Measurements from ENCODE around the gene NUDT14. TPM values are rescaled to one million over a fixed set of nuclear protein-coding genes. Genes with fewer than 3 reads are reported as not detected.

NUDT14 gene
- total RNA-seq, 1 experiment from 2014 or later, result 31.8 TPM

- no peak for DNase-seq (ENCODE audit: low read depth in 1 of 2, low spot score in 2 of 2)
- H3K4me1 ChIP-seq (replicated peaks), result no peaks in the 10 kb centered on the region
- 0 out of 2 replicates have a peak, but pooled peaks cover 7% of the 10 kb centered on the region for H3K9me3 ChIP-seq (replicated peaks)
- H3K36me3 ChIP-seq, result peaks cover 23% of the 10 kb centered on the region
- no peak overlapping the region for H3K4me3 ChIP-seq
- no peak overlapping the region for H3K27ac ChIP-seq
- H3K27me3 ChIP-seq (replicated peaks), result peaks cover 3% of the 10 kb centered on the region
Measured at GRCh38 chr14:105136401-105137322, 44.5 kb downstream of the NUDT14 start.

GRCh38 chr14:105135700-105136395 lies 45.3 kb downstream of the NUDT14 start:
- no peak overlapping the region for H3K4me3 ChIP-seq
- no peak for DNase-seq (ENCODE audit: low read depth in 1 of 2, low spot score in 2 of 2)
- 0 out of 2 replicates have a peak, but pooled peaks cover 3% of the 10 kb centered on the region for H3K9me3 ChIP-seq (replicated peaks)
- H3K36me3 ChIP-seq, result peaks cover 15% of the 10 kb centered on the region
- H3K27me3 ChIP-seq (replicated peaks), result peaks cover 3% of the 10 kb centered on the region
- no peak overlapping the region for H3K27ac ChIP-seq
- H3K4me1 ChIP-seq (replicated peaks), result no peaks in the 10 kb centered on the region

GRCh38 chr14:105132921-105133654 lies 48.0 kb downstream of the NUDT14 start:
- Histone ChIP-seq H3K27me3 (replicated peaks) (peaks cover 3% of the 10 kb centered on the region), H3K4me1 (replicated peaks) (no peaks in the 10 kb centered on the region), H3K27ac (no peak overlapping the region), H3K4me3 (no peak overlapping the region), H3K9me3 (replicated peaks) (0 out of 2 replicates have a peak, but pooled peaks cover 3% of the 10 kb centered on the region), H3K36me3 (no peaks in the 10 kb centered on the region)
- no peak for DNase-seq (ENCODE audit: low read depth in 1 of 2, low spot score in 2 of 2)

- Histone ChIP-seq H3K27me3 (replicated peaks) (peaks cover 18% of the 10 kb centered on the region), H3K27ac (no peak overlapping the region), H3K4me1 (replicated peaks) (no peaks in the 10 kb centered on the region), H3K9me3 (replicated peaks) (0 out of 2 replicates have a peak, but pooled peaks cover 3% of the 10 kb centered on the region), H3K36me3 (no peaks in the 10 kb centered on the region), H3K4me3 (no peak overlapping the region)
- no peak for DNase-seq (ENCODE audit: low read depth in 1 of 2, low spot score in 2 of 2)
Measured at GRCh38 chr14:105131241-105131640, 49.9 kb downstream of the NUDT14 start.

- DNase-seq (ENCODE audit: low read depth in 1 of 2, low spot score in 2 of 2), result peak in 1 of 2 experiments; percentile 19
- Histone ChIP-seq H3K4me3 (no peak overlapping the region), H3K9me3 (replicated peaks) (0 out of 2 replicates have a peak, but pooled peaks cover 3% of the 10 kb centered on the region), H3K36me3 (no peaks in the 10 kb centered on the region), H3K4me1 (replicated peaks) (no peaks in the 10 kb centered on the region), H3K27me3 (replicated peaks) (peaks cover 31% of the 10 kb centered on the region), H3K27ac (no peak overlapping the region)
Measured at GRCh38 chr14:105128059-105128458, 53.1 kb downstream of the NUDT14 start.

- Histone ChIP-seq H3K4me1 (replicated peaks) (no peaks in the 10 kb centered on the region), H3K27me3 (replicated peaks) (peaks cover 34% of the 10 kb centered on the region), H3K36me3 (no peaks in the 10 kb centered on the region), H3K27ac (no peak overlapping the region), H3K9me3 (replicated peaks) (0 out of 2 replicates have a peak, but pooled peaks cover 6% of the 10 kb centered on the region), H3K4me3 (no peak overlapping the region)
- peak in 1 of 2 experiments; percentile 16 for DNase-seq (ENCODE audit: low read depth in 1 of 2, low spot score in 2 of 2)
Measured at GRCh38 chr14:105126981-105127329, 54.2 kb downstream of the NUDT14 start.

GRCh38 chr14:105126126-105126980 lies 54.8 kb downstream of the NUDT14 start:
- DNase-seq (ENCODE audit: low read depth in 1 of 2, low spot score in 2 of 2), result peak in 1 of 2 experiments; percentile 27
- H3K9me3 ChIP-seq (replicated peaks), result peaks cover 7% of the 10 kb centered on the region; the same call in 1 of the 2 replicates
- no peaks in the 10 kb centered on the region for H3K4me1 ChIP-seq (replicated peaks)
- H3K36me3 ChIP-seq, result no peaks in the 10 kb centered on the region
- peaks cover 34% of the 10 kb centered on the region for H3K27me3 ChIP-seq (replicated peaks)
- H3K27ac ChIP-seq, result no peak overlapping the region
- H3K4me3 ChIP-seq, result no peak overlapping the region

GRCh38 chr14:105124823-105125222 lies 56.3 kb downstream of the NUDT14 start:
- H3K27me3 ChIP-seq (replicated peaks), result peaks cover 37% of the 10 kb centered on the region

GRCh38 chr14:105123981-105124765 lies 56.9 kb downstream of the NUDT14 start:
- Histone ChIP-seq H3K9me3 (replicated peaks) (peaks cover 11% of the 10 kb centered on the region; the same call in 1 of the 2 replicates), H3K27me3 (replicated peaks) (peaks cover 37% of the 10 kb centered on the region), H3K4me1 (replicated peaks) (no peaks in the 10 kb centered on the region), H3K36me3 (no peaks in the 10 kb centered on the region), H3K27ac (no peak overlapping the region), H3K4me3 (no peak overlapping the region)
- DNase-seq (ENCODE audit: low read depth in 1 of 2, low spot score in 2 of 2), result peak in 1 of 2 experiments; percentile 15

More at GRCh38 chr14:105124823-105125222, 56.3 kb downstream of the NUDT14 start:
- Histone ChIP-seq H3K4me1 (replicated peaks) (no peaks in the 10 kb centered on the region), H3K9me3 (replicated peaks) (peaks cover 11% of the 10 kb centered on the region; the same call in 1 of the 2 replicates), H3K4me3 (no peak overlapping the region), H3K36me3 (no peaks in the 10 kb centered on the region), H3K27ac (no peak overlapping the region)
- peak in 1 of 2 experiments; percentile 10 for DNase-seq (ENCODE audit: low read depth in 1 of 2, low spot score in 2 of 2)

- peaks cover 11% of the 10 kb centered on the region; the same call in 1 of the 2 replicates for H3K9me3 ChIP-seq (replicated peaks)
- DNase-seq (ENCODE audit: low read depth in 1 of 2, low spot score in 2 of 2), result no peak
- no peak overlapping the region for H3K27ac ChIP-seq
- peaks cover 37% of the 10 kb centered on the region for H3K27me3 ChIP-seq (replicated peaks)
- H3K4me3 ChIP-seq, result no peak overlapping the region
- H3K4me1 ChIP-seq (replicated peaks), result no peaks in the 10 kb centered on the region
- no peaks in the 10 kb centered on the region for H3K36me3 ChIP-seq
Measured at GRCh38 chr14:105123064-105123665, 57.9 kb downstream of the NUDT14 start.
